Subcutaneous abdominal adipose tissue (tissue), 5 donors: Measurements from ENCODE around the gene BAIAP3.

ENCODE experiments used
- H3K27ac ChIP-seq: one replicate; pipeline ENCODE4 v1.7.0; 2013; ENCODE audit warnings: low read depth, mild to moderate bottlenecking, inconsistent platforms, low read length, moderate library complexity
- H3K27me3 ChIP-seq, 5 donors: one replicate each; pipeline ENCODE4 v1.7.0; 2013; ENCODE audit warnings: low read length in 5 of 5, inconsistent platforms in 1 of 5; ENCODE audit not compliant: control insufficient read depth in 5 of 5, insufficient read depth in 4 of 5
- H3K36me3 ChIP-seq, 5 donors: one replicate each; pipeline ENCODE4 v1.7.0; 2013; ENCODE audit warnings: low read length in 5 of 5; ENCODE audit not compliant: control insufficient read depth in 5 of 5, insufficient read depth in 5 of 5
- H3K4me1 ChIP-seq, 5 donors: one replicate each; pipeline ENCODE4 v1.7.0; 2013; ENCODE audit warnings: low read length in 5 of 5, mild to moderate bottlenecking in 3 of 5, moderate library complexity in 1 of 5; ENCODE audit not compliant: control insufficient read depth in 5 of 5, insufficient read depth in 5 of 5
- H3K4me3 ChIP-seq, 5 donors: one replicate each; pipeline ENCODE4 v1.7.0; 2013; ENCODE audit warnings: low read length in 5 of 5, low read depth in 1 of 5
- H3K9ac ChIP-seq, 5 donors: one replicate each; pipeline ENCODE4 v1.7.0; 2013; ENCODE audit warnings: low read length in 5 of 5, mild to moderate bottlenecking in 4 of 5, moderate library complexity in 3 of 5
- H3K9me3 ChIP-seq, 5 donors: one replicate each; pipeline ENCODE4 v1.7.0; 2013; ENCODE audit warnings: low read length in 5 of 5; ENCODE audit not compliant: control insufficient read depth in 5 of 5
- donor health status: healthy.
- donor health status: healthy.
- donor health status: healthy.
- donor health status: healthy.
- donor health status: healthy.

The BAIAP3 gene

GRCh38 chr16:1381612-1382406 lies 48.4 kb downstream of the BAIAP3 start:
- Histone ChIP-seq H3K4me3 (no peak overlapping the region), H3K4me1 (peaks cover 5 to 32% (median 21%) of the 10 kb centered on the region in 5 donors), H3K27me3 (no peaks in the 10 kb centered on the region), H3K36me3 (peaks cover 0 to 46% (median 31%) of the 10 kb centered on the region in 5 donors), H3K9me3 (no peaks in the 10 kb centered on the region), H3K27ac (no peak overlapping the region), H3K9ac (no peak overlapping the region)

- peaks cover 0 to 64% (median 44%) of the 10 kb centered on the region in 5 donors for H3K36me3 ChIP-seq
- no peak overlapping the region for H3K9ac ChIP-seq
- no peaks in the 10 kb centered on the region for H3K27me3 ChIP-seq
- no peak overlapping the region for H3K27ac ChIP-seq
- H3K4me1 ChIP-seq, result peaks cover 2 to 15% (median 10%) of the 10 kb centered on the region in 5 donors
- H3K4me3 ChIP-seq, result no peak overlapping the region
- no peaks in the 10 kb centered on the region for H3K9me3 ChIP-seq
These were observed 50.1 kb downstream of the BAIAP3 start for GRCh38 chr16:1383556-1383955.

GRCh38 chr16:1385232-1385631 lies 51.8 kb downstream of the BAIAP3 start:
- H3K36me3 ChIP-seq, result peaks cover 0 to 79% (median 57%) of the 10 kb centered on the region in 5 donors
- H3K4me3 ChIP-seq, result no peak overlapping the region
- H3K27ac ChIP-seq, result no peak overlapping the region
- H3K27me3 ChIP-seq, result no peaks in the 10 kb centered on the region
- H3K9me3 ChIP-seq, result no peaks in the 10 kb centered on the region
- no peak overlapping the region for H3K9ac ChIP-seq
- H3K4me1 ChIP-seq, result peaks cover 0 to under 1% (median 0%) of the 10 kb centered on the region in 5 donors

GRCh38 chr16:1387331-1387730 lies 53.9 kb downstream of the BAIAP3 start:
- Histone ChIP-seq H3K9ac (no peak overlapping the region), H3K27me3 (no peaks in the 10 kb centered on the region), H3K4me1 (no peaks in the 10 kb centered on the region), H3K4me3 (no peak overlapping the region), H3K9me3 (no peaks in the 10 kb centered on the region), H3K27ac (no peak overlapping the region), H3K36me3 (peaks cover 0 to 83% (median 65%) of the 10 kb centered on the region in 5 donors)

- Histone ChIP-seq H3K27me3 (no peaks in the 10 kb centered on the region), H3K9ac (no peak overlapping the region), H3K4me1 (no peaks in the 10 kb centered on the region), H3K4me3 (no peak overlapping the region), H3K27ac (no peak overlapping the region), H3K9me3 (no peaks in the 10 kb centered on the region), H3K36me3 (peaks cover 0 to 91% (median 74%) of the 10 kb centered on the region in 5 donors)
These were observed 56.3 kb downstream of the BAIAP3 start for GRCh38 chr16:1389762-1390161.

GRCh38 chr16:1390239-1390779 lies 56.9 kb downstream of the BAIAP3 start:
- H3K9ac ChIP-seq, result no peak overlapping the region
- no peak overlapping the region for H3K27ac ChIP-seq
- no peaks in the 10 kb centered on the region for H3K9me3 ChIP-seq
- no peak overlapping the region for H3K4me3 ChIP-seq
- no peaks in the 10 kb centered on the region for H3K4me1 ChIP-seq
- no peaks in the 10 kb centered on the region for H3K27me3 ChIP-seq
- peaks cover 0 to 88% (median 71%) of the 10 kb centered on the region in 5 donors for H3K36me3 ChIP-seq

GRCh38 chr16:1392826-1393225 lies 59.4 kb downstream of the BAIAP3 start:
- H3K9me3 ChIP-seq, result no peaks in the 10 kb centered on the region
- no peak overlapping the region for H3K27ac ChIP-seq
- H3K4me3 ChIP-seq, result no peak overlapping the region
- H3K4me1 ChIP-seq, result no peaks in the 10 kb centered on the region
- no peak overlapping the region for H3K9ac ChIP-seq
- no peaks in the 10 kb centered on the region for H3K27me3 ChIP-seq
- H3K36me3 ChIP-seq, result peaks cover 0 to 85% (median 76%) of the 10 kb centered on the region in 5 donors

GRCh38 chr16:1393613-1394176 lies 60.2 kb downstream of the BAIAP3 start:
- H3K9ac ChIP-seq, result no peak overlapping the region
- H3K4me1 ChIP-seq, result no peaks in the 10 kb centered on the region
- no peaks in the 10 kb centered on the region for H3K9me3 ChIP-seq
- no peak overlapping the region for H3K27ac ChIP-seq
- H3K27me3 ChIP-seq, result no peaks in the 10 kb centered on the region
- H3K36me3 ChIP-seq, result peaks cover 0 to 84% (median 76%) of the 10 kb centered on the region in 5 donors
- no peak overlapping the region for H3K4me3 ChIP-seq

- H3K27ac ChIP-seq, result no peak overlapping the region
- no peaks in the 10 kb centered on the region for H3K27me3 ChIP-seq
- H3K36me3 ChIP-seq, result peaks cover 0 to 86% (median 77%) of the 10 kb centered on the region in 5 donors
- no peaks in the 10 kb centered on the region for H3K4me1 ChIP-seq
- H3K4me3 ChIP-seq, result no peak overlapping the region
- no peaks in the 10 kb centered on the region for H3K9me3 ChIP-seq
- no peak overlapping the region for H3K9ac ChIP-seq
These were observed 61.0 kb downstream of the BAIAP3 start for GRCh38 chr16:1394367-1394951.
